Activated effector memory CD4-positive, alpha-beta T cell treated with Interleukin-2 at 50 U/mL for 16 hours (primary cell): ENCODE data around the gene NDUFB2.
"Not testable (repeated sequence)": the region's sequence is repeated elsewhere in the genome, so short reads cannot be mapped to it uniquely, and the experiment has no call there.

Source experiments
- DNase-seq: peaks from one replicate; pipeline ENCODE4 v3.0.0-alpha.2; 2020

NDUFB2 gene

GRCh38 chr7:140694592-140694991 lies 1.9 kb upstream of the NDUFB2 start:
- no peak for DNase-seq

- DNase-seq, result no peak
Measured at GRCh38 chr7:140695381-140695780, 1.1 kb upstream of the NDUFB2 start.

DNA sequence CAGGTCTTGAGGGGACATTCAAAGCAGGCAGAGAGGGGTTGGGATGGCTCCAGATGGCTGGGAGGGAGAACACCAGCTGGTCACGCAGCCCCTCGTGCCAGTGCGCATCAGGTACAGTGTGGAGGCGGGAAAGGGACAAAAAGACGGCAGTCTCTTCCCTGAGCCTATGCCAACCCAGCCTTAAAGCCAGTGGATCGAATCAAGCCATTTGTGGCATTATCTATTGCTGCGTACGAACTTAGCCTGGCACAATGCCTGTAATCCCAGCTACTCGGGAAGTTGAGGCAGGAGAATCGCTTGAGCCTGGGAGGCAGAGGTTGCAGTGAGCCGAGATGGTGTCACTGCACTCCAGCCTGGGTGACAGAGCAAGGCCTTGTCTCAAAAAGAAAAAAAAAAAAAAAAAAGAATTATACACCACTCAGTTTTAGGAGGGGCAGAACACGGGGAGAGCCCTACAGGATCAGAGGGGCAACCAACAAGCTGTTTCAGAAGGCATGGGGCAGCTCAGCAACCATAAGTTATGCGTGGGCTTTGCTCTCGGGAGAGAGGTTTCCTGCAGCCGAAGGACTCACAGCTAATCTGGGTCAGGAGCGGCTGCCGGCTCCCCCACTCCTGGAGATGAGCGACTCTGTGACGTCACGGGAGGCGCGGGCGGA lies 356 bp upstream of the NDUFB2 start:
- peak; percentile 91 for DNase-seq

DNA sequence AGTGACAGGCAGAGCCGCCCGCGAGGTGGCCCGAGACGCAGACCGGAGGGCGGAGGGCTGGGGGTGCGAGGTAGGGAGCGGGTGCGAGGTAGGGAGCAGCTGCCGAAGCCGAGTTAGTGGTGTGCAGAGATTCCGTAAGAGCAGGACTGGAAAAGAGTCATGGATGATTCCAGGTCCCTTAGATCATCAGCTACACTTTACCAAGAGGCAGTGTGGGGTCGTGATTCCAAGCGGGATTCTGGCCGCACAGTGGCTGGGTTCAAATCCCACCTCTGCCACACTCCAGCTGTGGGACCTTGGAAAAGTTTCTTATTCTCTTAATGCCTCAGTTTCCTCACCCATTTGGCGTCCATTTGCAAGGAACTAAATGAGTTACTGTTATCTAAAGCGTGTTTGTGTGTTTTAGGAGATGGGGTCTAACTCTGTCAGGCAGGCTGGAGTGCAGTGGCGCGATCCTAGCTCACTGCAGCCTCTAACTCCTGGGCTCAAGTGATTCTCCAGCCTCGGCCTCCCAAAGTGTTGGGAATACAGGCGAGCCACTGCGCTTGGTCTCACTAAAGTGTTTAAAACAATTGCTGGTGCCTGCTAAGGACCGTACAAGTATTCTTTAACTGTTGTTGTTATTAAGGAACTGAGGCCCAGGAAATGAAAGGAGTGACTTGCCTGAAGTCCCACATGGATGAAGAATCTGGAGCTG lies 1.1 kb downstream of the NDUFB2 start:
- no peak for DNase-seq

DNA sequence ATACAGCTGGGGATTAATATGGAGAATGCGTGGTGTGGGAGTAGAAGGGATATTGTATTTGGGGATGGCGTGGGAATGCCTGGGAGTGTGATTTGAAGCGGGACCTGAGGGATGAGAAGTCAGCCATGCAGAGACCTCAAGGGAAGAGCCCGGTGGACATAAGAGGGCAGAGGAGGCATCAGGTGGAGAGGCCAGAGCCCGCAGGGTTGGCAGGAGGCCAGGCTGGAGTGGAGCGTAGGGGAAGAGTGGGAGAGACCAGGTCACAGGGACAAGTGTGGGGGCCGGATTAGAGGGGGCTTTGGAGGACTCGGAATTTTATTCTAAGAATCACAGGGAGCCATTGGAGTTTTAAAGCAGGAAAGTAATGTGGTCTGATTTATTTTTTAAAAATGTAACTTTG lies 2.0 kb downstream of the NDUFB2 start:
- DNase-seq, result no peak

DNA sequence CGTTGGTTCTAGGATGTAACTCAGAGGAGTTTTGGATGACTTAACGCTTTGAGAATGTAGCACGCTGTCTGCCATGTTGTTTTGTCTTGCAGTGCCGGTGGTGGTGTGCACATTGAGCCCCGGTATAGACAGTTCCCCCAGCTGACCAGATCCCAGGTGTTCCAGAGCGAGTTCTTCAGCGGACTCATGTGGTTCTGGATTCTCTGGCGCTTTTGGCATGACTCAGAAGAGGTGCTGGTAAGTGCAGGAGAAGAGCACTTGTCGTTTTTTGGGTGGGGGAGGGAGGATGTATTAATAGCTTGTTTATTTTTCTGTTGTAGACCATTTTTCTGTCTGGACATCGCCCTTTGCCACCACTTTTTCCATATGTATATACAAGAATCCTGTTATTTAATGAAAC lies 6.3 kb downstream of the NDUFB2 start:
- DNase-seq, result no peak

DNA sequence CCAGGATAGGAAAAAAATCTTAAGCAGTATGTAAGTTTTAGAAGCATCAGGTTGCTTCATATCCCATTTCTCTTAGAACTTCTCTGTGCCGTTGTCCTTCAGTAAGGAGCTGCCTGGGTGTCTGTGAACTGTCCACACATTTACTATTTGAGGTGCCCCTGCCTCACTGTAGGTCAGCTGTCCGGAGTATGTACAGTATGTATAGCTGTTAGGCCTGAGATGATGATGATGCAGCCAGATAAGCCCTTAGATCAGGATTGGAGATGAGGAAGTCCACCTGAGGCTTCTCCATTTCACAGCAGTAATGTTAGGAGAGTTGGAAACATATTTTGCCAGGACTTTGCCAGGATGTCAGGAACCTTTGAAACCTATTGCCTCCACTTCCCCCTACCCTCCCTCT lies 7.7 kb downstream of the NDUFB2 start:
- DNase-seq, result no peak

DNA sequence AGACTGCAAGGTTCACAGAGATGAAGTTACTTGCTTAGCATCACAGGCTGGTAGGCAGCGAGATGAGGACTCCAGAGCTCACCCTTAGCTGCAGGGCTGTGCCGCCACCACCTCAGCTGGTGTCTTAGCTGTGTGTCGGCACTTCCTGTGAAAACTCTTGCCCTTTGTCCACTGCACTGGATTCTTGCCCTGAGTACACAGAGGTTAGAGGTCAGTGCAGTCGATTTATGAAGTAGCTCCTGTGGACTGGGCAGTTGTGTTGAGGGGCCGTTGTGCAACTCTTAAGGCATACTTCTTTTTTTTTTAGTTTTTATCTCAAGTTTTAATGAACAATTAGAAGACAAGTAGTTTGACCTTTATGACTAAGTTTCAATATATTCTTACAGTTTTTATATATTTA lies 10.6 kb downstream of the NDUFB2 start:
- no peak for DNase-seq

GRCh38 chr7:140708764-140709163 lies 12.3 kb downstream of the NDUFB2 start:
- not testable (repeated sequence) for DNase-seq

DNA sequence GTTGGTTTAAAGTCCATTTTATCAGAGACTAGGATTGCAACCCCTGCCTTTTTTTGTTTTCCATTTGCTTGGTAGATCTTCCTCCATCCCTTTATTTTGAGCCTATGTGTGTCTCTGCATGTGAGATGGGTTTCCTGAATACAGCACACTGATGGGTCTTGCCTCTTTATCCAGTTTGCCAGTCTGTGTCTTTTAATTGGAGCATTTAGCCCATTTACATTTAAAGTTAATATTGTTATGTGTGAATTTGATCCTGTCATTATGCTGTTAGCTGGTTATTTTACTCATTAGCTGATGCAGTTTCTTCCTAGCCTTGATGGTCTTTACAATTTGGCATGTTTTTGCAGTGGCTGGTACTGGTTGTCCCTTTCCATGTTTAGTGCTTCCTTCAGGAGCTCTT lies 15.9 kb downstream of the NDUFB2 start:
- not testable (repeated sequence) for DNase-seq

- no peak for DNase-seq
Measured at GRCh38 chr7:140714331-140715040, 18.0 kb downstream of the NDUFB2 start.

GRCh38 chr7:140719721-140720120 lies 23.2 kb downstream of the NDUFB2 start:
- no peak for DNase-seq

DNA sequence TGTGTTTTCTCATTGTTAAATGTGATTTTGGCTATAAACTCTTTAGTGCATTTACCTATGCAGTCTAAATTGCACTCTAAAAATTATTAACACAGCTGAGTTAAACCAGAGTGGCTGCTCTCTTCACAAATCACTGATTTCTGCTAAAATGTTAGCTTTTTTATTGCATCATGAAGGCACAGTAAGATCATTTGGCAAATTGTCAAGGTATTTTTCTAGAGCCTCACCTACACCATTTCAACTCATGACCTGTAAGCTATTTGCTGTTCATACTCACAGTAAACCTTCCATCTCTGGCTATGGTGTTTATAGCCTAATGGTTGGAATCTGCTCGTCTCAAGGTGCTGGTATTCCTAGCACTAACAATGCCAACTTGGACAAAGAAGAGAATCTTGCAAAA lies 25.7 kb downstream of the NDUFB2 start:
- no peak for DNase-seq

DNA sequence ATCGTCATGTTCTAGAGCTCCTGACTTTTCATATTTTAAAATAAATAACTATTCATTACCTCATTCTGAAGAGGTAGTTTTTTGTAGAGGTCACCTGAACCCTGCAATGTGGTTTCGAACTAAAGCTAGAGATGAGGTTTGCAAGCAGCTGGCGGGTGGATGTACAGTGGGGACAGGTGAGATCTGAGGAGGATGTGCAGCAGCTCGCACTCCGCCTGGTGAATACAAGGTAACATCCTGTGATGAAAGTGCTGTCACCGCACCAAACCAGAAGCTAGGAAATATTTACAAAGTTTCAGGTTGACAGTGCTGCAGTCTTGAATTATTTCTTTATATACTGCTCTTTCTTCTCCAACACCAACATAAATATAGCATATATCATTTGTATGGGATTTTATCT lies 26.5 kb downstream of the NDUFB2 start:
- peak; percentile 6 for DNase-seq

DNA sequence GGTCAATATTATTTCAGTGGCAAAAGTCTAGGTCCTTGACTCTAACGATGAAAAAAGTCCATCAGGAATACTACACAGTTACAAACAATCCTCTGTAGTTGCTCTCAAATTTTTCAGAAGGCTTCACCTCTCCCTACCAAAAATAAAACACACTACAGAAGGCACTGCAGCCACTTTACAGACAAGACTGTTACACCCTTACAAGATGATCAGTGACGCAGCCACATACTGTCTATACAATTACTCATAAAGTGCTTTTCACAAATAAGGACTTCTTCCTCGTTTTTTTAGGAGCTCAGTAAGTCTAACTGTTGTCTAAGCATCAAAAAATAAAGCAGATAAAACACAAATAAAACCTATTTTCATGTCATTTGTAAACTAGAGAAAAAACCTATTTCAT lies 27.1 kb downstream of the NDUFB2 start:
- no peak for DNase-seq

- no peak for DNase-seq
Measured at GRCh38 chr7:140724706-140725105, 28.2 kb downstream of the NDUFB2 start.

DNA sequence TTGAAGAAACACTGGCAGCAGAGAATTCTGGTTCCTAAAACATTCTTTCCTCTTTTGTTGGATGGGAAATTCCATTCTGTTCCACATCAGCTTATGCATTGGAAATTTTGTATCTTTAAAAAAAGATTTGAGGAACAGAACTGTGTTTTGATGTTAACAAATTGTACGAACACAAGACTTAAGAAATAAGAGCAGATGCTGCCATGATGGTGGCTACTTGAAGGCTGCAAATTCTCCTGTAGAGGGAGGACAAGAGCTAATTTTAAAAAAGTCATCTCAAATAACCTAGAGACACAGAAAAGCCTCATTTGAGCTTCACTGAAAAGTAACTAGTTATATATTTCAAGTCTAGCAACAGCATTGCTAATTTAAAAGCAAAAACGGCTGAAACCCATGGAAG lies 29.8 kb downstream of the NDUFB2 start:
- no peak for DNase-seq

- no peak for DNase-seq
Measured at GRCh38 chr7:140732416-140732815, 35.9 kb downstream of the NDUFB2 start.

DNA sequence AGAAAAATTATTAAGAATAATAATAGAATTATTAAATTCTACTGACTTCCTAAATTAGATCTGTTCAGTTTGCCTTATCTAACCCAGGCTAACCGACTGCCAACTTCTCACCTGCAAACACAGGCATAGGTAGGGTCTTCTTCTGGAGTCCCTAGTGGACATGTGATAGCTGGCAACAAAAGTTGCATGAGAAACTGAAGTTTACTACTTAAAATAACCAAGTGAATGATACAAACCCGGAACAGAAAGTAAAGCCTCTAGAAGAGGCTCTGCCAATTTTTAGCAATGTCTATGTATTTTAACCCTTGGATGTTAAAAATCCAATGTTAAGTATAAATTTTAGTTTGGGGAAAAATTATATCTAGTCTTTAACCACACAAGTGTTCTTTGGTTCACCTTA lies 37.6 kb downstream of the NDUFB2 start:
- no peak for DNase-seq

DNA sequence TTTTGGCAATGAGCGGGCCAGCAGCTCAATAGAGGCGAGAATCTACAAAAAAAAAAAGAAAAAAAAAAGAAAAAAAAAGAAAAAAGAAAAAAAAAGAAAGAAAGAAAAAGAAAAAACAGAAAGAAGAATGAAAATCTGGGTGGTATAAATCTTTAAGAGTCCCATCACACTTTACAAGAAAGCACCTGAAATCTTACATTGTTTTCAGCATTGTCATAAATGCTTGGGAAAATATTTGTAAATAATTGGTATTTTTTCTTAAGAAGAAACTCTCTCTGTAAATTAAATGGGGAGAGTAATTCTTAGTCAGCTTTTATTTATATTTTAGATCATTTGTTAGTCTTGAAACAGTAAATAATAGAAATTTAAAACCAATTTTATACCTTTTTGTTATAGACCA lies 38.2 kb downstream of the NDUFB2 start:
- no peak for DNase-seq

DNA sequence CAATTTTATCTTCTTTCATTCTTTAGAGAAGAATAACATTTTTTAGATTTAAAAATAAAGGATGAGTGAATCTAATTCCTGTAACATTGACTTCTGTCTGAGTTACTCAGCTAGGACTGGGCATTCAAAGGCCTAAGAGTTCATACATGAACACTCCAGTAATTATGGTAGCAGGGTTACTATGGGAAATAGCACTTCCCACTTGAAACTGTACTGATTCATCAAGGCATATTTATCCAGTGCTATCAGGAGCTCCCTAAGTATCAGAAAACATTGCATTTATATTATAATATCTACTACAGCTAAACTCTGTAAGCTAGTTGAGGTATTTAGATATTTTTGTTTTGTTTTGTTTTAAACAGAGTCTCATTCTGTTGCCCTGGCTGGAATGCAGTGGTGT lies 41.8 kb downstream of the NDUFB2 start:
- DNase-seq, result no peak

- DNase-seq, result not testable (repeated sequence)
Measured at GRCh38 chr7:140743255-140743654, 46.7 kb downstream of the NDUFB2 start.

DNA sequence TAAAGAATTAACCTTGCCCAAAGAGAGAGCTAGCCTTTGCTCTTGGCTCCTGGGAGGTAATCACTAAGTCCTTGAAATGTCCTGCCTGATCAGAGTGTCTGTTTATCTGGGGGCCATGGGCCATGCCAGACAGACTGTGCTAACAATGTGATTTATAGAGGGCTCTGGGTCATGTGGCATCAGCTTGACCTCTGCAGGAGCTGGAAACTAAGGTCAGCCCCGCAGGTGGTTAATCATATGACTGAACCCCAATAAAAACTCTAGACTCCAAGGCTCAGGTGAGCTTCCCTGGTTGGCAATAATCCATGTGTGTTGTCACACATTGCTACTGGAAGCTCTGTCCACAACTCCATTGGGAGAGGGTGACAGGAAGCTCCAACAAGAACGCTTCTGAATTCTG lies 47.5 kb downstream of the NDUFB2 start:
- no peak for DNase-seq
